Stomach (tissue), 4 donors: Measurements from ENCODE around the gene COL25A1.

Experiments
- EP300 ChIP-seq: sonication (generic); formaldehyde crosslinking; IDR thresholded peaks from one replicate; pipeline ENCODE4 v1.6.1; 2017; ENCODE audit warnings: antibody characterized with exemption
- POLR2A ChIP-seq, 4 donors: fragments of 450-650 bp; IDR thresholded peaks; one replicate each; pipeline ENCODE4 v1.6.1; 2016; ENCODE audit warnings: antibody characterized with exemption in 4 of 4, control low read depth in 2 of 4, mild to moderate bottlenecking in 1 of 4, moderate library complexity in 1 of 4
- TF ChIP-seq, protein P1 (sequence below), 7 experiments: fragments of 450-650 bp in 4 of 7; fragments of 200-600 bp in 3 of 7; sonication (generic) in 3 of 7; IDR thresholded peaks; one replicate each; pipeline ENCODE4 v1.5.1; 2016 to 2019; ENCODE audit warnings: antibody characterized with exemption in 7 of 7, control low read depth in 2 of 7, mild to moderate bottlenecking in 1 of 7

DNA sequence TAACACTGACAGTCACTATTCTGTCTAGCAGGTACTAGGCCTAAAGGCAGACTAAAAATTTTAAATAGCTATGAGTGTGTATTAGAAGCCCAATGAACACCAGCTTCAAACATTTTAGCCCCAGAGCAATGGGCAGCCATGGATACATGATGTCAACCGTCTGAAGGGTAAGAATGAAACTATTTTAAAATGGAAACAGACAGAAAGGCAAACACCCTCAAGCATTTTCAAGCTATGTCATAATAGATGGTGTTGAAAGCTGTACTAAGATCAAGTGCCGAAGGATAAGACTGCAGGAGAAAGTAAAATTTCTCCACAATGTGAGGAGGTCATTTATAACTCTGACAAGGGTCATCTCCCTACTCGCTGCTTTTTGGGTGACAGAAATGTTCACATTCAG, 225.0 kb downstream of the COL25A1 start:
- TF ChIP-seq, protein P1, sequence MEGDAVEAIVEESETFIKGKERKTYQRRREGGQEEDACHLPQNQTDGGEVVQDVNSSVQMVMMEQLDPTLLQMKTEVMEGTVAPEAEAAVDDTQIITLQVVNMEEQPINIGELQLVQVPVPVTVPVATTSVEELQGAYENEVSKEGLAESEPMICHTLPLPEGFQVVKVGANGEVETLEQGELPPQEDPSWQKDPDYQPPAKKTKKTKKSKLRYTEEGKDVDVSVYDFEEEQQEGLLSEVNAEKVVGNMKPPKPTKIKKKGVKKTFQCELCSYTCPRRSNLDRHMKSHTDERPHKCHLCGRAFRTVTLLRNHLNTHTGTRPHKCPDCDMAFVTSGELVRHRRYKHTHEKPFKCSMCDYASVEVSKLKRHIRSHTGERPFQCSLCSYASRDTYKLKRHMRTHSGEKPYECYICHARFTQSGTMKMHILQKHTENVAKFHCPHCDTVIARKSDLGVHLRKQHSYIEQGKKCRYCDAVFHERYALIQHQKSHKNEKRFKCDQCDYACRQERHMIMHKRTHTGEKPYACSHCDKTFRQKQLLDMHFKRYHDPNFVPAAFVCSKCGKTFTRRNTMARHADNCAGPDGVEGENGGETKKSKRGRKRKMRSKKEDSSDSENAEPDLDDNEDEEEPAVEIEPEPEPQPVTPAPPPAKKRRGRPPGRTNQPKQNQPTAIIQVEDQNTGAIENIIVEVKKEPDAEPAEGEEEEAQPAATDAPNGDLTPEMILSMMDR (IDR thresholded peaks at IDR 0.05), result no peak
- no peak for TF ChIP-seq POLR2A (IDR thresholded peaks at IDR 0.05)
- TF ChIP-seq EP300, result no peak
